HEK293 (cell line): ENCODE measurements around the gene NKPD1.

Experiments
- CTCF ChIA-PET: fragments of 350-600 bp; formaldehyde crosslinking; extraction: SDS; loops from one replicate; lab custom pipeline; 2021; ENCODE audit warnings: antibody characterized with exemption; lab: Yijun Ruan, JAX
- POLR2A ChIA-PET: fragments of 300-600 bp; formaldehyde crosslinking; extraction: SDS; loops from one replicate; lab custom pipeline; 2020; ENCODE audit warnings: antibody characterized with exemption, inconsistent platforms; lab: Yijun Ruan, JAX
- H3K27ac ChIP-seq: fragments of 200-500 bp; sonication (Bioruptor generic); 2 replicates; pipeline ENCODE4 v1.5.1; 2014; ENCODE audit warnings: low read depth, low read length, control low read depth, inconsistent platforms; ENCODE audit errors: extremely low read depth
- H3K36me3 ChIP-seq, 2 experiments: fragments of 200-500 bp in 1 of 2; sonication (Bioruptor generic) in 1 of 2; 1 replicate in 1 of 2; 2 replicates in 1 of 2; pipeline ENCODE4 v1.5.1; 2014 to 2017; ENCODE audit warnings: inconsistent platforms in 2 of 2, low read length in 2 of 2; ENCODE audit not compliant: control insufficient read depth in 2 of 2, insufficient read depth in 1 of 2
- H3K4me1 ChIP-seq: fragments of 200-500 bp; sonication (Bioruptor generic); 2 replicates; pipeline ENCODE4 v1.5.1; 2014; ENCODE audit warnings: mild to moderate bottlenecking, low read length, inconsistent platforms; ENCODE audit not compliant: control insufficient read depth, insufficient read depth
- H3K4me3 ChIP-seq: 2 replicates; pipeline ENCODE4 v1.5.1; 2011; ENCODE audit warnings: low read depth, mild to moderate bottlenecking, control low read depth, low read length, moderate library complexity
- H3K9me3 ChIP-seq: fragments of 200-500 bp; sonication (Bioruptor generic); 2 replicates; pipeline ENCODE4 v1.5.1; 2014; ENCODE audit warnings: low read depth, low read length, inconsistent platforms; ENCODE audit not compliant: control insufficient read depth, insufficient read depth
- EGR2 ChIP-seq: fragments of 450-650 bp; formaldehyde crosslinking; IDR thresholded peaks from 2 replicates; pipeline ENCODE4 v1.5.1; 2016; ENCODE audit warnings: low read depth, missing biosample characterization, missing genetic modification characterization
- GLIS1 ChIP-seq: fragments of 450-650 bp; formaldehyde crosslinking; IDR thresholded peaks from 2 replicates; pipeline ENCODE4 v1.5.1; 2016; ENCODE audit warnings: missing biosample characterization, missing genetic modification characterization
- GLIS2 ChIP-seq: fragments of 450-650 bp; formaldehyde crosslinking; IDR thresholded peaks from 2 replicates; pipeline ENCODE4 v1.5.1; 2016; ENCODE audit warnings: missing biosample characterization, missing genetic modification characterization
- ZBTB48 ChIP-seq: fragments of 450-650 bp; formaldehyde crosslinking; IDR thresholded peaks from 2 replicates; pipeline ENCODE4 v1.5.1; 2016; ENCODE audit warnings: missing biosample characterization, missing genetic modification characterization
- ZFHX2 ChIP-seq: fragments of 450-650 bp; formaldehyde crosslinking; conservative IDR thresholded peaks from 2 replicates; pipeline ENCODE4 v1.5.1; 2016; ENCODE audit warnings: missing biosample characterization, missing genetic modification characterization
- ZIC2 ChIP-seq: fragments of 450-650 bp; formaldehyde crosslinking; IDR thresholded peaks from 2 replicates; pipeline ENCODE4 v1.5.1; 2016; ENCODE audit warnings: missing biosample characterization, missing genetic modification characterization
- ZNF133 ChIP-seq: fragments of 450-650 bp; formaldehyde crosslinking; IDR thresholded peaks from 2 replicates; pipeline ENCODE4 v1.5.1; 2016; ENCODE audit warnings: missing biosample characterization, missing genetic modification characterization
- ZNF221 ChIP-seq: fragments of 450-650 bp; formaldehyde crosslinking; IDR thresholded peaks from 2 replicates; pipeline ENCODE4 v1.5.1; 2017; ENCODE audit warnings: missing biosample characterization, missing genetic modification characterization, borderline replicate concordance
- ZNF292 ChIP-seq: fragments of 450-650 bp; formaldehyde crosslinking; IDR thresholded peaks from 2 replicates; pipeline ENCODE4 v1.5.1; 2016; ENCODE audit warnings: low read depth, missing biosample characterization, missing genetic modification characterization, borderline replicate concordance
- ZNF335 ChIP-seq: fragments of 450-650 bp; formaldehyde crosslinking; conservative IDR thresholded peaks from 2 replicates; pipeline ENCODE4 v1.5.1; 2016; ENCODE audit warnings: missing biosample characterization, missing genetic modification characterization
- TF ChIP-seq, protein P1 (sequence below): fragments of 450-650 bp; formaldehyde crosslinking; IDR thresholded peaks from 2 replicates; pipeline ENCODE4 v1.5.1; 2016; ENCODE audit warnings: missing biosample characterization, missing genetic modification characterization
- TF ChIP-seq, protein P2 (sequence below): fragments of 450-650 bp; formaldehyde crosslinking; optimal IDR thresholded peaks from 2 replicates; pipeline ENCODE3; 2016; ENCODE audit warnings: missing biosample characterization, mild to moderate bottlenecking, missing genetic modification characterization
- TF ChIP-seq, protein P3 (sequence below): fragments of 450-650 bp; formaldehyde crosslinking; IDR thresholded peaks from 2 replicates; pipeline ENCODE4 v1.5.1; 2016; ENCODE audit warnings: missing biosample characterization, missing genetic modification characterization
- TF ChIP-seq, protein P4 (sequence below): fragments of 450-650 bp; formaldehyde crosslinking; IDR thresholded peaks from 2 replicates; pipeline ENCODE4 v1.5.1; 2016; ENCODE audit warnings: missing biosample characterization, missing genetic modification characterization
- TF ChIP-seq, protein P5 (sequence below): fragments of 450-650 bp; formaldehyde crosslinking; IDR thresholded peaks from 2 replicates; pipeline ENCODE4 v1.5.1; 2017; ENCODE audit warnings: missing biosample characterization, mild to moderate bottlenecking, missing genetic modification characterization, moderate library complexity

NKPD1 gene

DNA sequence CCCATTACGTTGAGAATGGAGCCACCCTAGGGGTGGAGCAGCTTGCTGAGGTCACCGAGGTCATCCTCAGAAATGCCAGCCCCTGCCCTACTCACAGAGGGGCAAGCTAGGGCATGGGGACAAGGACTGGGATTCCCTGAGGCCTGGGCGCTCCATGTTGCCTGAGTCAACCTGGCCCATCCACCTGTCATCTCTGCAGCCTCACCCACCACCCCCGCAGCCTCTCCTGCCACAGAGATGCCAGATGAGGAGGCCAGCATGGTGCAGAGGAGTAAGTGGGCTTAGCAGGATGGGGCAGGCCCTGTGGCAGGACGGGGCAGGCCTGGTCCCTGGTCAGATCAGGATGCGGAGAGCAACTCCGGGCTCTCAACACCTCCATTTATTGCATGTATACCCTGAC is 9.5 kb downstream of the NKPD1 start:
- CTCF ChIA-PET: interaction anchor here (1.6 kb wide), 1 partner anchor 26 kb away, joined by 5 read pairs; no protein-coding TSS in a partner anchor

DNA sequence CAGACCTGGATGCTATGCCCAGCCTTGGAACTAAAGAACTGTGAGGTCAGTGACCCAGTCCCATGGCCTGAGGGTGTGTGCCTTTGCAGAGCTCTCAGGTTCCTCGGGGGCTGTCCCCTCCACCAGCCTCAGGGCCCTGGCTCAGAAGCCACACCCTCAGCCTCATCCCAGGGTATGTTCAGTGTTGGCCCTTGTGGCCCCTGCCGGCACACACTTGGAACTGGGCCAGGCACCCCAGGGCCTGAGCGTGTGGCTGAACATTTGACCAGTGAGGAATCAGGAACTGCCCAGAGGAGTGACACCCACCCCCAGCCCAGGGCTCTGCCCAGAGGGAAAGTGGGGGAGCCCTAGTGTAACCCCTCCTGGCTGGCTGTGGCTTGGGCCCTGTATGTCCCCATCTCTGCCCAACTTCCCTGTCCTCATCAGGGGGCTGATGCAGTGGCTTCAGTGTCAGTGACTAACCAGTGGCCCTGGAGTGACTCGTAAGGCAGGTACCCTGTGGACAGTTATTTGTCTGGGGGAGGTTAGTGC is 10.0 kb downstream of the NKPD1 start:
- CTCF ChIA-PET: interaction anchor here (1.5 to 1.6 kb wide), 2 partner anchors 8 to 25 kb away, joined by 3 to 5 read pairs; no protein-coding TSS in a partner anchor

More for the DNA sequence above, 9.5 kb downstream of the NKPD1 start:
- Histone ChIP-seq H3K4me3 (no peak overlapping the region), H3K27ac (no peak overlapping the region), H3K4me1 (peaks cover 2% of the 10 kb centered on the region; the same call in 1 of the 2 replicates), H3K9me3 (no peaks in the 10 kb centered on the region), H3K36me3 (no peaks in the 10 kb centered on the region)
- TF ChIP-seq, protein P1, sequence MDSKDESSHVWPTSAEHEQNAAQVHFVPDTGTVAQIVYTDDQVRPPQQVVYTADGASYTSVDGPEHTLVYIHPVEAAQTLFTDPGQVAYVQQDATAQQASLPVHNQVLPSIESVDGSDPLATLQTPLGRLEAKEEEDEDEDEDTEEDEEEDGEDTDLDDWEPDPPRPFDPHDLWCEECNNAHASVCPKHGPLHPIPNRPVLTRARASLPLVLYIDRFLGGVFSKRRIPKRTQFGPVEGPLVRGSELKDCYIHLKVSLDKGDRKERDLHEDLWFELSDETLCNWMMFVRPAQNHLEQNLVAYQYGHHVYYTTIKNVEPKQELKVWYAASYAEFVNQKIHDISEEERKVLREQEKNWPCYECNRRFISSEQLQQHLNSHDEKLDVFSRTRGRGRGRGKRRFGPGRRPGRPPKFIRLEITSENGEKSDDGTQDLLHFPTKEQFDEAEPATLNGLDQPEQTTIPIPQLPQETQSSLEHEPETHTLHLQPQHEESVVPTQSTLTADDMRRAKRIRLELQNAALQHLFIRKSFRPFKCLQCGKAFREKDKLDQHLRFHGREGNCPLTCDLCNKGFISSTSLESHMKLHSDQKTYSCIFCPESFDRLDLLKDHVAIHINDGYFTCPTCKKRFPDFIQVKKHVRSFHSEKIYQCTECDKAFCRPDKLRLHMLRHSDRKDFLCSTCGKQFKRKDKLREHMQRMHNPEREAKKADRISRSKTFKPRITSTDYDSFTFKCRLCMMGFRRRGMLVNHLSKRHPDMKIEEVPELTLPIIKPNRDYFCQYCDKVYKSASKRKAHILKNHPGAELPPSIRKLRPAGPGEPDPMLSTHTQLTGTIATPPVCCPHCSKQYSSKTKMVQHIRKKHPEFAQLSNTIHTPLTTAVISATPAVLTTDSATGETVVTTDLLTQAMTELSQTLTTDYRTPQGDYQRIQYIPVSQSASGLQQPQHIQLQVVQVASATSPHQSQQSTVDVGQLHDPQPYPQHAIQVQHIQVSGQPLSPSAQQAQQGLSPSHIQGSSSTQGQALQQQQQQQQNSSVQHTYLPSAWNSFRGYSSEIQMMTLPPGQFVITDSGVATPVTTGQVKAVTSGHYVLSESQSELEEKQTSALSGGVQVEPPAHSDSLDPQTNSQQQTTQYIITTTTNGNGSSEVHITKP (tag by site-specific recombination): no peak
- TF ChIP-seq, protein P2, sequence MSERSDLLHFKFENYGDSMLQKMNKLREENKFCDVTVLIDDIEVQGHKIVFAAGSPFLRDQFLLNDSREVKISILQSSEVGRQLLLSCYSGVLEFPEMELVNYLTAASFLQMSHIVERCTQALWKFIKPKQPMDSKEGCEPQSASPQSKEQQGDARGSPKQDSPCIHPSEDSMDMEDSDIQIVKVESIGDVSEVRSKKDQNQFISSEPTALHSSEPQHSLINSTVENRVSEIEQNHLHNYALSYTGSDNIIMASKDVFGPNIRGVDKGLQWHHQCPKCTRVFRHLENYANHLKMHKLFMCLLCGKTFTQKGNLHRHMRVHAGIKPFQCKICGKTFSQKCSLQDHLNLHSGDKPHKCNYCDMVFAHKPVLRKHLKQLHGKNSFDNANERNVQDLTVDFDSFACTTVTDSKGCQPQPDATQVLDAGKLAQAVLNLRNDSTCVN (tag by site-specific recombination): no peak
- TF ChIP-seq GLIS2: no peak
- TF ChIP-seq, protein P3, sequence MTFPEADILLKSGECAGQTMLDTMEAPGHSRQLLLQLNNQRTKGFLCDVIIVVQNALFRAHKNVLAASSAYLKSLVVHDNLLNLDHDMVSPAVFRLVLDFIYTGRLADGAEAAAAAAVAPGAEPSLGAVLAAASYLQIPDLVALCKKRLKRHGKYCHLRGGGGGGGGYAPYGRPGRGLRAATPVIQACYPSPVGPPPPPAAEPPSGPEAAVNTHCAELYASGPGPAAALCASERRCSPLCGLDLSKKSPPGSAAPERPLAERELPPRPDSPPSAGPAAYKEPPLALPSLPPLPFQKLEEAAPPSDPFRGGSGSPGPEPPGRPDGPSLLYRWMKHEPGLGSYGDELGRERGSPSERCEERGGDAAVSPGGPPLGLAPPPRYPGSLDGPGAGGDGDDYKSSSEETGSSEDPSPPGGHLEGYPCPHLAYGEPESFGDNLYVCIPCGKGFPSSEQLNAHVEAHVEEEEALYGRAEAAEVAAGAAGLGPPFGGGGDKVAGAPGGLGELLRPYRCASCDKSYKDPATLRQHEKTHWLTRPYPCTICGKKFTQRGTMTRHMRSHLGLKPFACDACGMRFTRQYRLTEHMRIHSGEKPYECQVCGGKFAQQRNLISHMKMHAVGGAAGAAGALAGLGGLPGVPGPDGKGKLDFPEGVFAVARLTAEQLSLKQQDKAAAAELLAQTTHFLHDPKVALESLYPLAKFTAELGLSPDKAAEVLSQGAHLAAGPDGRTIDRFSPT (tag by site-specific recombination): peak; percentile 50; the same call in 1 of the 2 replicates
- no peak for TF ChIP-seq ZNF221
- no peak for TF ChIP-seq ZNF335
- TF ChIP-seq ZFHX2: peak; percentile 78
- 0 out of 2 replicates have a peak, but pooled peaks have one; percentile 74 for TF ChIP-seq EGR2 (tag by site-specific recombination)
- TF ChIP-seq ZNF292 (tag by site-specific recombination): no peak
- no peak for TF ChIP-seq ZNF133 (tag by site-specific recombination)
- POLR2A ChIA-PET: interaction anchor here (4.5 kb wide), 1 partner anchor 59 kb away, joined by 18 read pairs; no protein-coding TSS in a partner anchor

More for the DNA sequence above, 10.0 kb downstream of the NKPD1 start:
- Histone ChIP-seq H3K36me3 (peaks cover 0 to 3% of the 10 kb centered on the region in 2 experiments; a peak in 1 of 3 replicates), H3K4me1 (peaks cover 2% of the 10 kb centered on the region; the same call in 1 of the 2 replicates), H3K27ac (no peak overlapping the region), H3K4me3 (no peak overlapping the region), H3K9me3 (no peaks in the 10 kb centered on the region)
- peak; percentile 69; the same call in 1 of the 2 replicates for TF ChIP-seq ZIC2
- TF ChIP-seq, protein P4, sequence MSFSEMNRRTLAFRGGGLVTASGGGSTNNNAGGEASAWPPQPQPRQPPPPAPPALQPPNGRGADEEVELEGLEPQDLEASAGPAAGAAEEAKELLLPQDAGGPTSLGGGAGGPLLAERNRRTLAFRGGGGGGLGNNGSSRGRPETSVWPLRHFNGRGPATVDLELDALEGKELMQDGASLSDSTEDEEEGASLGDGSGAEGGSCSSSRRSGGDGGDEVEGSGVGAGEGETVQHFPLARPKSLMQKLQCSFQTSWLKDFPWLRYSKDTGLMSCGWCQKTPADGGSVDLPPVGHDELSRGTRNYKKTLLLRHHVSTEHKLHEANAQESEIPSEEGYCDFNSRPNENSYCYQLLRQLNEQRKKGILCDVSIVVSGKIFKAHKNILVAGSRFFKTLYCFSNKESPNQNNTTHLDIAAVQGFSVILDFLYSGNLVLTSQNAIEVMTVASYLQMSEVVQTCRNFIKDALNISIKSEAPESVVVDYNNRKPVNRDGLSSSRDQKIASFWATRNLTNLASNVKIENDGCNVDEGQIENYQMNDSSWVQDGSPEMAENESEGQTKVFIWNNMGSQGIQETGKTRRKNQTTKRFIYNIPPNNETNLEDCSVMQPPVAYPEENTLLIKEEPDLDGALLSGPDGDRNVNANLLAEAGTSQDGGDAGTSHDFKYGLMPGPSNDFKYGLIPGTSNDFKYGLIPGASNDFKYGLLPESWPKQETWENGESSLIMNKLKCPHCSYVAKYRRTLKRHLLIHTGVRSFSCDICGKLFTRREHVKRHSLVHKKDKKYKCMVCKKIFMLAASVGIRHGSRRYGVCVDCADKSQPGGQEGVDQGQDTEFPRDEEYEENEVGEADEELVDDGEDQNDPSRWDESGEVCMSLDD (tag by site-specific recombination): 0 out of 2 replicates have a peak, but pooled peaks have one; percentile 19
- TF ChIP-seq GLIS1 (tag by site-specific recombination): 0 out of 2 replicates have a peak, but pooled peaks have one; percentile 19
- TF ChIP-seq, protein P5, sequence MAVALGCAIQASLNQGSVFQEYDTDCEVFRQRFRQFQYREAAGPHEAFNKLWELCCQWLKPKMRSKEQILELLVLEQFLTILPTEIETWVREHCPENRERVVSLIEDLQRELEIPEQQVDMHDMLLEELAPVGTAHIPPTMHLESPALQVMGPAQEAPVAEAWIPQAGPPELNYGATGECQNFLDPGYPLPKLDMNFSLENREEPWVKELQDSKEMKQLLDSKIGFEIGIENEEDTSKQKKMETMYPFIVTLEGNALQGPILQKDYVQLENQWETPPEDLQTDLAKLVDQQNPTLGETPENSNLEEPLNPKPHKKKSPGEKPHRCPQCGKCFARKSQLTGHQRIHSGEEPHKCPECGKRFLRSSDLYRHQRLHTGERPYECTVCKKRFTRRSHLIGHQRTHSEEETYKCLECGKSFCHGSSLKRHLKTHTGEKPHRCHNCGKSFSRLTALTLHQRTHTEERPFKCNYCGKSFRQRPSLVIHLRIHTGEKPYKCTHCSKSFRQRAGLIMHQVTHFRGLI (tag by site-specific recombination): no peak
- TF ChIP-seq ZBTB48 (tag by site-specific recombination): 0 out of 2 replicates have a peak, but pooled peaks have one; percentile 36
- POLR2A ChIA-PET: interaction anchor here (1.1 to 4.5 kb wide), 2 partner anchors 27 to 59 kb away, joined by 3 to 18 read pairs; partner anchors contain the start of genes BLOC1S3 and TRAPPC6A
